GM19025 (cell line): ENCODE results near the gene ACP7.
"Not testable (repeated sequence)": the region's sequence is repeated elsewhere in the genome, so short reads cannot be mapped to it uniquely, and the experiment has no call there.

Experiments used
- ATAC-seq: cut with Tn5 transposase; IDR thresholded peaks from one replicate; pipeline ENCODE4 v1.9.1; 2021; ENCODE audit warnings: mild to moderate bottlenecking, low read depth, moderate library complexity; ENCODE audit not compliant: unreplicated experiment

ACP7 gene, protein sequence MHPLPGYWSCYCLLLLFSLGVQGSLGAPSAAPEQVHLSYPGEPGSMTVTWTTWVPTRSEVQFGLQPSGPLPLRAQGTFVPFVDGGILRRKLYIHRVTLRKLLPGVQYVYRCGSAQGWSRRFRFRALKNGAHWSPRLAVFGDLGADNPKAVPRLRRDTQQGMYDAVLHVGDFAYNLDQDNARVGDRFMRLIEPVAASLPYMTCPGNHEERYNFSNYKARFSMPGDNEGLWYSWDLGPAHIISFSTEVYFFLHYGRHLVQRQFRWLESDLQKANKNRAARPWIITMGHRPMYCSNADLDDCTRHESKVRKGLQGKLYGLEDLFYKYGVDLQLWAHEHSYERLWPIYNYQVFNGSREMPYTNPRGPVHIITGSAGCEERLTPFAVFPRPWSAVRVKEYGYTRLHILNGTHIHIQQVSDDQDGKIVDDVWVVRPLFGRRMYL

DNA sequence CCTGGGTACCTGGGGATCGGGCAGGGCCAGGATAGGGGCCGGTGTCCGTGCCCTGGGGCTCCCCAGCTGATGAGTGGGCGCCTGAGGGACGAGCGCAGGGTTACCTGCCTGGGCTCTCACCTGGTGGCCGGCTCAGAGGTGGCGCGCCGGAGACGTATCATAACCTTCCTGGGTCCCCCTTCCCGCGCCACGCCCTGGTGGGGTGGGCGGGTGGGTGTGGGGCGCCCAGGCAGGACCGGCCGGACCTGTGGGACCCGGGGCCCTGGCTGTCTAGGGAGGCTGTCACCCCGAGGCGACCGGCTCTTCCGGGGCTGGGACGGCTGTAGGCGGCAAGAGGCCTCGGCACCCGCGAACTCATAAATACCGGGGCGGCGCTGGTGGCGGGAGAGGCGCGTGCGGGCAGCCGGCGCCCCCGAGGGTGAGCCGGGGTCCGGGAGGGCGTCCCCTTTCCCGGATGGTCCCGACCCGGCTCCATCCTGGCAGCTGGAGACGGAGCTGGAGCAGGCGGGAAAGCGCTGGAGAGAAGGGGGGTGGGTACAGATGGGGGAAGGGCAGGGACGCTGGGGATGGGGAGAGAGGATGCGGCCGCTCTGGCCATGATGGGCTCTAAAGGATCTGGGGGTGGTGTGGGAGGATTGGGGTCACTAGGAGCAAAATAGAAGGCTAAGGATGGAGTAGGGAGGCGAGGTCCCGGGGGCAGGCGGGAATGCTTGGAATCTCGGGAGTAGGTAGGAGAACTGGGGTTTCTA is at the start of gene ACP7:
TSS of gene ACP7 (plus strand) at position 386 of the 749 bp plus-strand sequence. CDS start 902 bp downstream, outside the sequence.
- no peak for ATAC-seq

GRCh38 chr19:39036581-39036980 is 47.6 kb upstream of the ACP7 start:
- ATAC-seq: no peak

DNA sequence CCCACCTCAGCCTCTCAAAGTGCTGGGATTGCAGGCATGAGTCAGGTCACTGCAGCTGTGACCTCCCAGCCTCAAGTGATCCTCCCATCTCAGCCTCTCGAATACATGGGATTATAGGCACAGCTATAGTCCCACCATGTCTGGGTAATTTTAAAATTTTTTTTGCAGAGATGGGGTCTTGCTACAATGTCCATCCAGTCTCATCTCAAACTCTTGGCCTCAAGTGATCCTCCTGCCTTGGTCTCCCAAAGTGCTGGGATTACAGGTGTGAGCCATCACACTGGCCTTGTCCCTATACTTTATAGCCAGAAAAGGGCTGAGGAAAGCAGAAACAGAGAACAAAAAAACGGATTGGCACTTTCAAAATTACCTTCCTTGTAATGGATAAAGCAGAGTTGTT is 47.0 kb upstream of the ACP7 start:
- no peak for ATAC-seq

GRCh38 chr19:39038098-39038497 is 46.1 kb upstream of the ACP7 start:
- ATAC-seq: no peak

GRCh38 chr19:39045506-39045905 is 38.7 kb upstream of the ACP7 start:
- ATAC-seq: no peak

- no peak for ATAC-seq
Measured at GRCh38 chr19:39046037-39046821, 37.9 kb upstream of the ACP7 start.

- no peak for ATAC-seq
Measured at GRCh38 chr19:39047073-39047472, 37.1 kb upstream of the ACP7 start.

DNA sequence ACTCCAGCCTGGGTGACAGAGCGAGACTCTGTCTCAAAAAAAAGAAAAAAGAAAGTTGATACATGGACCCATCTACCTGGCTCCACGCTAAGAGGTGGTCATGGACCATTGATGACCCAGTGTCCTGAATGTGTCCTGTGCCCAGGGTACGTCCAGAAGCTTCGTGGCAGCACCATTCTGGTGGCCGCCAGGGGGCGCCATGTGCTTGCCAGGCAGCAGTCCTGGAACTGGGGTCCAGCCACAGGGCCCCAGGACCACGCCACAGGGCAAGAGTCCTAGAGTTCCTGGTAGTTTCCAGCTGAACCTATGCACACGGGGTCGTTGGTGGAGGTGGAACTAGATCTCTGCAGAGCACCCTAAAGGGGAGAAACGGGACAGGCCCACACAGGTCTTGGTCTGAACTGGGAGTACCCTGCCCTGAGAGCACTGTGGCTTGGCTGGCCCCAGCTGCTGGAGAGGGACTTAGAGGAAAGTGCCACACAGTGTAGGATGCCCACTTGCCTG is 31.9 kb upstream of the ACP7 start:
- ATAC-seq: no peak

DNA sequence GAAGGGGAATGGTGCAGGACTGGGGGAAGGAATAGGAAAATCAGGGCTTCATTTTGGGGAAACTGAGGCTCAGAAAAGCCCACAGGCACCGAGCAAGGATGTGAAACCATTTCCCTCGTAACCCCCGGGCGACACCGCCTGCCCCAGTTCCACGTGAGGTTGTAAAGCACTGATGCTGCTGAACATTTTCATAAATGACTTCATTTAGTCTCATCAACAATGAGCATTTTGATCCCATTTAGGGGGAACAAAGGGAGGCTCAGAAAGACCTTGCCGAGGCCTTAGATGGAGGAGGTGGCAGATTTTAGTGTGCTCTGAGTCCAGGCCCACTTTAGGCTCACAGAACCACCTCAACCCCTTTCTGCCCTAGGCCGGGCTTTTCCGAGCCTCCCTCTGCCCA is 31.3 kb upstream of the ACP7 start:
- ATAC-seq: no peak

DNA sequence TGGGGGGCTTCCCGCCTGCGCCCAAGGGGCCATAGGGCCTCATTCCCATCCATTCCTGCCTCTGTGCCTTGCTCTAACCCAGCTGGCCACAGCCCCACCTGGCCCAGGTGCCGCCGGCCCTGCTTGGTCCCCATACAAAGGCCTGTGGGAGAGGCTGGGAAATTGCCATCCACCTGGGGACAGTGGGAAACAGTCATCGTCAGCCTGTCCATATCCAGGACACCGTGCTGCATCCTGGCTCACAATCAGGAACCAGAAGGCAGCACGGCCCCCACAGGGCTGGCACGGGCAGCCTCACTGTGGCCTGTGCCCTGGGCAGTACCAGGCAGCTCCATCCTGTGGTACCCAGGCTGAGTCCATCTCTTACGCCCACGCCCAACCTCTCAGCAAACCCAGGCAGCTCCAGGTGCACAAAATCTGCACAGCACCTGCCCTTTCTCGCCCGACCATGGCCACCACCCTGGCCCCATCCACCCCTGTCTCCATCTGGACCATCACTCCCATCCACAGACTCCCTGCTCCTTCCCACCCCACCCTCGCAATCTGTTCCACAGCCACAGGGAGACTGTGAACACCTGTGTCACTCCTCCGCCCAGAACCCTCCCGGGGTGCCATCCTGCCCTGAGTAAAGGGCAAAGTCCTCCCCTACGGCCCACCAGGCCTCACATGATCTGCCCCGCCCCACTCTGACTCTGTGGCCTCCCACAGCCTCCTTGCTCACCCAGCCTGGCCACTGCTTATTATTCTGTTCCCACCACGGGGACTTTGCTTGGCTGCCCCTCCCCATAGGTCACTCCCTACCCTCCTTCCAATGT is 30.7 kb upstream of the ACP7 start:
- no peak for ATAC-seq

DNA sequence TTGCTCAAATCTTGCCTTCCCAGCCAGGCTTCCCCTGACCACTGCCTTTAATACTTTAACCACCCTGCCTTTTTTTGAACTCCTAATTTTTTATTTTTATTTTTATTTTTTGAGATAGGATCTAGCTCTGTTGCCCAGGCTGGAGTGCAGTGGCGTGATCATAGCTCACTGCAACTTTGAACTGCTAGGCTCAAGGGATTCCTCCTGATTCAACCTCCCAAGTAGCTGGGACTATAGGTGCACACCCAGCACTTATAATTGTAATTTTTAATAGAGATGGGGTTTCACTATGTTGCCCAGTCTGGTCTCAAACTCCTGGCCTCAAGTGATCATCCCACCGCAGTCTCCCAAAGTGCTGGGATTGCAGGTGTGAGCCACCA is 30.1 kb upstream of the ACP7 start:
- ATAC-seq: no peak

DNA sequence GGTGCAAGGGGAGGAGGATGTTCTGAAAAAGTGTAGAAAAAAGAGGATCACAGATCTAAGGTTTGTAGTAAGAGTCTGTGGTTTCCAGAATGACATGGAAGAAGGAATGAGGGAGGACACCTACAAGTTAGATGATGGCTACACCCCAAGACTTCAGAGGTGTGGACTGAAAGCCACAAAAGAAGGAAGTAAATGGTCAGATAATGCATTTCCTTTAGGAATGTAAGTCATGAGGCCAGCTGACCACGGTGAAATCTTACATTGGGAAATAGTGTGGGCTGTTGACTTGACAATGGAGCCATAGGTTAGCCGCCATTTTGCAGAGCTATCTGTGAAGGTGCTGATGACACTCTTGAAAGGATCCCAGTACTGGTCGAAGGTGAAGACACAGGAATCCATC is 26.6 kb upstream of the ACP7 start:
- ATAC-seq: no peak

- ATAC-seq: no peak
Measured at GRCh38 chr19:39059302-39059701, 24.9 kb upstream of the ACP7 start.

GRCh38 chr19:39060171-39060570 is 24.0 kb upstream of the ACP7 start:
- ATAC-seq: no peak

DNA sequence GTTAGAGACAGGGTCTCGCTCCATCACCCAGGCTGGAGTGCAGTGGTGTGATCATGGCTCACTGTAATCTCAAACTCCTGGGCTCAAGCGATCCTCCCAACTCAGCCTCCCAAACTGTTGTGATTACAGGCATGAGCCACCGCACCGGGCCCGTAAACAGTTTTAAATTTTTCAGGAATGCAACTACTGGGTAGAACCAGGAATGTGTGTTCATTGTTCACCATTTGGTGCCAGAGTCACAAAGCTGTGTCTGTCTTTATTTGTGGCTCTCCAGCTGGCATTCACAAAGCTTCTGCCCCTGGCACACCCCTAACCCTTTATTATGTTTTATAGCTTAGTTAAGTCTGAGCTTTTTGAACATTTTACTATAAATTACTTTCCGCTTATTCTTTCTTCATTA is 19.8 kb upstream of the ACP7 start:
- no peak for ATAC-seq

DNA sequence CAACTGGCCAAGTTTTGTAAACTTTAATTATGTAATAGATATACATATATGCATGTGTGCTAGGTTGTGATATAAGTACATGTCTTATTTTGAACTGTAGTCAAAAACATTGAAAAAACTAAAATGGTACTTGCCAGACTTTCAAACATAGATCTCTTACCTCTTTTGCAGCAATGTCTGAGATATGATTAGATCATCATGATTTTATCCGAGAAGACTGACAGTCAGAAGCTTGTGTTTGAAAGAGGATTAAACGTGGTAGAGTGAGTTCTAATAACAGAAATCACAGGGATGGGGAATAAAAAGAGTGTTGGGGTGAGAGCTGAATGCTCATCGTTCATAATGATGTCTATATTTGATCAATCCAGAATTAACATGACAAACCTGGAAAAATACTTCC is 18.2 kb upstream of the ACP7 start:
- no peak for ATAC-seq

DNA sequence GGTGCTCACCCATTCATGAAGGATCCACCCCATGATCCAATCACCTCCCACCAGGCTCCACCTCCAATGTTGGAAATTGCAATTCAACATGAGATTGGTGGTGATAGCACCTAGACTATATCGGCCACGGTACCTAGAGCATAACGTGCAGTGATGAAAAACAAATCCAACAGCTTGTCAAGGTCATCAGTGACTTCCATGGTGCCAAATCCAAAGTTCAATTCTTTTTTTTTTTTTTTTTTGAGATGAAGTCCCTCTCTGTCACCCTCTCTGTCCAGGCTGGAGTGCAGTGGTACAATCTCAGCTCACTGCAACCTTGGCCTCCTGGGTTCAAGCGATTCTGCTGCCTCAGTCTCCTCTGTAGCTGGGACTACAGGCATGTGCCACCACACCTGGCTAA is 17.1 kb upstream of the ACP7 start:
- no peak for ATAC-seq

- ATAC-seq: not testable (repeated sequence)
Measured at GRCh38 chr19:39068259-39068658, 15.9 kb upstream of the ACP7 start.

DNA sequence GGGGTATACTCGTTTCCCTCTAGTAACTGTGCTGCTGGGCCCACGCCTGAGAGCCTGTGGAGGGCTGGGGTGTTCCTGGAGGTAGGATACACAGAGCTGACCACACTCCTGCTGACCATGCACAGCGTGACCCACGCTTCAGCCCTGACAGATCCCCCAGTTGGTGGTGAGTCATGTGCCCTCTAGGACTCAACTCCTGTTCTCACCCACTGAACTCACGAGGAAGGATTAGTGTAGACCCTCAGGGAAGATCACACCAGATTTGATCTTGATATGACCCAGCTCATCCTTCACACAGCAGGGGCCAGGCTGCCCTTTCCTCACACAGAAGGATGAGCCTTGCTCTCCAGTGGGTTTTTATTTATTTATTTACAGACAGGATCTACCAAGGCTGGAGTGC is 13.3 kb upstream of the ACP7 start:
- ATAC-seq: no peak

DNA sequence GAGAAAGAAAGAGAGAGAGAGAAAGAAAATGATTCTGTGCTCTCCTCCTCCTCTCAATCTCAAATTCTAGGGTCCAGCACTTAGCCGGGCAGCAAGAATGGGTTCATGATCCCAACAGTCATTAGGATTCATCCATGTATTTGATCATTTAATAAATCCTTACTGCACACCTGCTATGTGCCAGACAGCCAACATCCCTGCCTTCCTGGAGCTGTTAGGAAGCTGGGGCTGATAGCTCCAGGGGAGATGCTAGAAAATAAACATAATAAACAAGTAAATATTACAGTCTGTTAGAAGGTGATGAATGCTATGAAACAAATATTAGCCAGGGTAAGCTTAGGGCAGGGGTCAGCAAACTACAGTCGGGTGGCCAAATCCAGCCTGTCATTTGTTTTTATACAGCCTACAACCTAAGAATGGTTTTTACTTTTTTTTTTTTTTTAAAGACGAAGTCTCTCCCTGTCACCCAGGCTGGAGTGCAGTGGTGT is 9.9 kb upstream of the ACP7 start:
- no peak for ATAC-seq
